Measurements from ENCODE around the gene PRRG1.
"Not testable (repeated sequence)": the region's sequence is repeated elsewhere in the genome, so short reads cannot be mapped to it uniquely, and the experiment has no call there.

PRRG1 gene

GRCh38 chrX:37476571-37477170 is 127.5 kb downstream of the PRRG1 start:
- DNase-seq (ENCODE audit: low spot score in 2 of 2), result no peak
- no peaks in the 10 kb centered on the region for H3K9me3 Mint-ChIP-seq
- no peaks in the 10 kb centered on the region for H3K4me1 Mint-ChIP-seq
- no peak overlapping the region for H3K27ac Mint-ChIP-seq
- H3K4me3 Mint-ChIP-seq, result no peak overlapping the region
- no peak for ATAC-seq
- no peaks in the 10 kb centered on the region for H3K36me3 Mint-ChIP-seq

DNA sequence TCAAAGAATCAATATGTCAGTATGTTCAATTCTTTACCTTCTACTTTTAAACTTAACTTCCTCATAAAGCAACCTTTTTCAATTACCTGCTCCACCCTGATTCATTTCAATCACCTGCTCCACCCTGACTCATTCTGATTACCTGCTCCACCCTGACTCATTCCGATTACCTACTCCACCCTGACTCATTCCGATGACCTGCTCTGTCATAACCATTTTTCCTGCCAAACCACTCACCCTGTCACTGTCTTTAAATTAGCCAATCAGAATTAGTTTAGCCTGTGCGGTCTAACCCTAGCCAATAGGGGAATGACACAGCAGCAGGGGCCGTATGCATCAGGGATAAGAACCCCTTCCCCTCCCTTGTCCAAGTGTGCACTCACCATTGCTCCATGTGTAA is 135.2 kb downstream of the PRRG1 start:
- not testable (repeated sequence) for H3K4me1 Mint-ChIP-seq; ATAC-seq; H3K27ac Mint-ChIP-seq; H3K4me3 Mint-ChIP-seq; H3K36me3 Mint-ChIP-seq; DNase-seq (ENCODE audit: low spot score in 2 of 2); H3K9me3 Mint-ChIP-seq

DNA sequence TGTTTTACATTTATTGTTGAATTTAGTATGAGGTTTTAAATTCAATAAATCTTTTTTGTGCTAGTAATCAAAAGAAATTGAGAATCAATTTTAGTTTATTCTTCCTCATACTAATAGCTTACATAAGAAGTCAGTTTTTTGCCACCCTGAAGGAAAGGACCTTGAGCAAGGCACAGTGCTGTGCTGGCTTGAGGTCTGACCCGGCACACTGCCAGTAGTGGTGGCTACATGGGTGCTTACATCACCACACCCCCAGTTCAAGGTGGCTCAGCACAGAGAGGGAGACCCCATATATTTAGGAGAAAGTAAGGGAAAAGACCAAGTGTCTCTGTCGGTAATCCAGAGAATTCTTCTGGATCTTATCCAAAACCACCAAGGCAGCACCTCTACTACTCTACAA is 136.3 kb downstream of the PRRG1 start:
- Mint-ChIP-seq H3K4me1 (no peaks in the 10 kb centered on the region), H3K4me3 (no peak overlapping the region), H3K9me3 (no peaks in the 10 kb centered on the region), H3K27ac (no peak overlapping the region), H3K36me3 (no peaks in the 10 kb centered on the region)
- DNase-seq (ENCODE audit: low spot score in 2 of 2), result no peak
- no peak for ATAC-seq

DNA sequence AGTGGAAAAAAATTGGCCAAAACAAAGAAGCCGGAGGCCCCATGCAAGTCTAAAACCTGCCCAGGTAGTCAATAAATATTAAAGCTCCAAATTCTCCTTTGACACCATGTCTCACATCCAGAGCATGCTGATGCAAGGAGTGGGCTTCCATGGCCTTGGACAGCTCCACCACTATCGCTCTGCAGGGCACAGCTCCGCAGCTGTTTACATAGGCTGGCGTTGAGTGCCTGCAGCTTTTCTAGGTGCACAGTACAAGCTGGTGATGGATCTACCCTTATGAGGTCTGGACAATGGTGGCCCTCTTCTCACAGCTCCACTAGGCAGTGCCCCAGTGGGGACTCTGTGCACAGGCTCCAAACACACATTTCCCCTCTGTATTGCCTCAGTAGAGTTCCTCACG is 138.1 kb downstream of the PRRG1 start:
- DNase-seq (ENCODE audit: low spot score in 2 of 2), result no peak
- no peak for ATAC-seq
- no peak overlapping the region for H3K27ac Mint-ChIP-seq
- no peak overlapping the region for H3K4me3 Mint-ChIP-seq
- H3K4me1 Mint-ChIP-seq, result no peaks in the 10 kb centered on the region
- H3K9me3 Mint-ChIP-seq, result no peaks in the 10 kb centered on the region
- H3K36me3 Mint-ChIP-seq, result no peaks in the 10 kb centered on the region

DNA sequence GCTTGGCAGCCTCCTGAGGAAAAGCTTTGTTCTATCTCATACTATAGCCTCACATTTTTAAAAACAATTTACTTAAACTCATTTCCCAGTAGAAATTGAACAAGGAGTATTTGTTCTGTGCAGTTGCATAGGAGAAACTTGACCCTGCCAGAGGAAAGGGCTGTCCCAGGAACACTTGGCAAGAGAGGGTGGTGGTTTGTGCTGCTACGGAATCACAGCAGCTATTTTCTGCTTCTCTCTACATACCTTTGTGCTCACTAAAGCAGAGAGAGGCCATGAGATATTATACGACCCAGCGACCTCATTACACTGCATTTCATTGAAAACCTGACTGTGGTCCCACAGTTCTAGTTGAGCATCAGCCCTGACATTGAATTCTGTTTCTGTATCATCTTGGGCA is 139.2 kb downstream of the PRRG1 start:
- Mint-ChIP-seq H3K4me3 (no peak overlapping the region), H3K27ac (no peak overlapping the region), H3K4me1 (no peaks in the 10 kb centered on the region), H3K9me3 (no peaks in the 10 kb centered on the region), H3K36me3 (no peaks in the 10 kb centered on the region)
- DNase-seq (ENCODE audit: low spot score in 2 of 2) (no peak), ATAC-seq (no peak)

GRCh38 chrX:37491686-37492085 is 142.5 kb downstream of the PRRG1 start:
- Mint-ChIP-seq H3K36me3 (no peaks in the 10 kb centered on the region), H3K4me1 (no peaks in the 10 kb centered on the region), H3K9me3 (no peaks in the 10 kb centered on the region), H3K4me3 (no peak overlapping the region), H3K27ac (no peak overlapping the region)
- DNase-seq (ENCODE audit: low spot score in 2 of 2) (no peak), ATAC-seq (no peak)

DNA sequence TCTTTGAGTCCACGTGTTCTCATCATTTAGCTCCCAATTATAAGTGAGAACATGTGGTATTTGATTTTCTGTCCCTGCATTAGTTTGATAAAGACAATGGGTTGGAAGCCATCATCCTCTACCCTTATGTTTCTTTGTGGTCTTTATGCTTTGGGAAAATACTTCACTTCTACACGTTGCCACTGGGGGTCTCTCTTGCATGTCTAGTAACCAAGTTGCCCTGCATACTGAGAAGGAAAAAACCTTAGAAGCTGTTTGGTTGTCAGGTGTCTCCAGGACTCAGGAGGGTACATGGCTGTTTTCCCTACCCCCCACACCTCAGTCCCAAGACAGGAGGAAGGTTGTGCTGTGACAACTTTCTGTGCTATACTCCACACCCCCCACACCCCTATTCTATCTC is 146.6 kb downstream of the PRRG1 start:
- not testable (repeated sequence) for H3K27ac Mint-ChIP-seq; H3K9me3 Mint-ChIP-seq; H3K4me3 Mint-ChIP-seq; DNase-seq (ENCODE audit: low spot score in 2 of 2); ATAC-seq; H3K36me3 Mint-ChIP-seq; H3K4me1 Mint-ChIP-seq

DNA sequence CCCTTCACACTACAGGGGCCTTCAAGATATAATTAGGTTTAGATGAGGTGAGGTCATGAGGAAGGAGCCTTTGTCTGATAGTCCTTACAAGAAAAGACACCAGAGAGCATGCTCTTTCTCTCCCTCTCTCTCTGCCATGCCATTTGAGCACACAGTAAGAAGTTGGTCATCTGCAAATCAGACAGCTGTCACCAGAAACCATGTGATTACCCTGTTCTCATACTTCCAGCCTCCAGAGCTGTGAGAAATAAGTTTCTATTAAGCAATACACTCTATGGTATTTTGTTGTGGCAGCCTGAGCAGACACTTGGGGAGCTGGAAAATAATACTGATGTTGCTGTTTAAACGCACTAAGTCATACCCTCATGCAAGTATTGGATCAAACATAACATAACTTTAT is 148.0 kb downstream of the PRRG1 start:
- H3K36me3 Mint-ChIP-seq; H3K9me3 Mint-ChIP-seq; H3K4me1 Mint-ChIP-seq; ATAC-seq; DNase-seq (ENCODE audit: low spot score in 2 of 2); H3K4me3 Mint-ChIP-seq; H3K27ac Mint-ChIP-seq: not testable (repeated sequence)

DNA sequence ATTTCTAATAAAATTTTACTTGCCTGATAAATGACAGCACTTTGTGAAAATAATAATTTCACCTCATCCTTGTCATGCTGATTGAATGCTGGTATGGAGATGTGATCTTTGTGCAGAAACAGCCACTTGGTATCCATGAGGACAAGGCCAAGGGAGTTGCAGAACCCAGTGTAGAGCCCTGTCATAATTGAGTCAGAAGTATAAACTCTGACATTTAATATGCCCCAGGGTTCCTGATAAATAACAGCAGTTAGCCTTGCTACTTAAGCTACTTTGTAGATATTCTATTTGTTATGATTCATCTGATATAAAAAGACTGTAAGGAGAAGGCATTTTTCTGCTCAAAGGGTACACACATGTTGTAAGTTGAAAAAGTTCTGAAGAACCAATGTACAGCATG is 149.2 kb downstream of the PRRG1 start:
- not testable (repeated sequence) for H3K4me3 Mint-ChIP-seq; DNase-seq (ENCODE audit: low spot score in 2 of 2); H3K36me3 Mint-ChIP-seq; H3K4me1 Mint-ChIP-seq; ATAC-seq; H3K9me3 Mint-ChIP-seq; H3K27ac Mint-ChIP-seq

- not testable (repeated sequence) for H3K27ac Mint-ChIP-seq; H3K4me1 Mint-ChIP-seq; H3K9me3 Mint-ChIP-seq; ATAC-seq; H3K4me3 Mint-ChIP-seq; H3K36me3 Mint-ChIP-seq; DNase-seq (ENCODE audit: low spot score in 2 of 2)
Measured at GRCh38 chrX:37499649-37500048, 150.5 kb downstream of the PRRG1 start.

DNA sequence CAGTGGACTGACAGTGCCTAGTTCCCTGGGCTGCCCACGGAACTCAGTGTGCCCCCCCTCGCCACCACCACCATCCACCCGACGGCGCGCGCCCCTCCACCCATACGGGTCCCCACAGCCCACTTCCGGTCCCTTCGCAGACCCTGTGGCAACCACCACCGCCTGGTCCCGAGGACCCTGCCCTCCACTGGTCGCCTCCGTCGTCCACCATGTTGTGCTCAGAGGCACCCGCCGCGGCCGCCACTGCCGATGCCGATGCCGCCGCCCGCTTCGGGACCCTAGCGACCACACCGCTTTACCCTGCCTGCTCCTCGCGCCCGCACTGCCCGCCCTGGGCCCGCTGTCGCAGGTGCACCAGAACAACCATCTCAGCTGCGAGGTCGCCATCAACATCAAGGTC is 155.8 kb downstream of the PRRG1 start:
- DNase-seq (ENCODE audit: low spot score in 2 of 2) (no peak), ATAC-seq (no peak)
- Mint-ChIP-seq H3K9me3 (no peaks in the 10 kb centered on the region), H3K4me1 (no peaks in the 10 kb centered on the region), H3K27ac (no peak overlapping the region), H3K4me3 (no peak overlapping the region), H3K36me3 (no peaks in the 10 kb centered on the region)

All from stimulated activated effector memory CD8-positive, alpha-beta T cell treated with anti-CD3 and anti-CD28 coated beads, Interleukin-12 subunit alpha, Interleukin-12 subunit beta, amount 100 ng/mL, for 72 hours (primary cell).